Measurements from ENCODE around the gene ALG12.

DNA sequence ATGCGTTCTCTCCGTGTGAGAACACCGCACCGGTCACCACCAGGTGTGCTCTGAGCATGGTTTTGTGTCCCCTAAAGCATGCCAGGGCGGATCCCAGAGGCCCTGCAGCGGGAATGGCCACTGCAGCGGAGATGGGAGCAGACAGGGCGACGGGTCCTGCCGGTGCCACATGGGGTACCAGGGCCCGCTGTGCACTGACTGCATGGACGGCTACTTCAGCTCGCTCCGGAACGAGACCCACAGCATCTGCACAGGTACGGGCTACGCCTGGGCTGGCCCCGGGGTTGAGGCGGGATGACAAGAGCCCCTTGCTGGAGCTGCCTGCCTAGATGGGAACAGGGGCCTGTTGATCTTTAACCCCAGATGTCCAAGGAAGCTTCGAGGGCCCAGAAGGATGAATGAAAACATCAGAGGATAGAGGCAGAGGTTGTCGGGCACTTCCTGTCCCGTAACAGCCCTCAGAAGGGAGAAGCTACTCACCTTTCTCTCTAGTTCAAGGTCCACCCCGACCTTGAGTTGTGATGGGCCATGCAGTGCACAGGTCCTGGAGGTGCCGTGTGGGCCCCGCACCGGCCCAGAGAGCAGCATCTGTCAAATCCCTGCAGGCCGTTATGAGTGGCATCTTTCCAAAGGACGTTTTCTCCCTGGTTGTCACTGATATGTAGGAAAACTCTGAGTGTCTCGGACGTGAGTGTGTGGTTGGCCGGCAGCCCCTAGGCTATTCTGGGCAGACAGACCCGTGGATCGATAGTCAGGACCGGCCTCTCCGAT, 3.5 kb upstream of the ALG12 start:
- TF ChIP-seq, protein P1, sequence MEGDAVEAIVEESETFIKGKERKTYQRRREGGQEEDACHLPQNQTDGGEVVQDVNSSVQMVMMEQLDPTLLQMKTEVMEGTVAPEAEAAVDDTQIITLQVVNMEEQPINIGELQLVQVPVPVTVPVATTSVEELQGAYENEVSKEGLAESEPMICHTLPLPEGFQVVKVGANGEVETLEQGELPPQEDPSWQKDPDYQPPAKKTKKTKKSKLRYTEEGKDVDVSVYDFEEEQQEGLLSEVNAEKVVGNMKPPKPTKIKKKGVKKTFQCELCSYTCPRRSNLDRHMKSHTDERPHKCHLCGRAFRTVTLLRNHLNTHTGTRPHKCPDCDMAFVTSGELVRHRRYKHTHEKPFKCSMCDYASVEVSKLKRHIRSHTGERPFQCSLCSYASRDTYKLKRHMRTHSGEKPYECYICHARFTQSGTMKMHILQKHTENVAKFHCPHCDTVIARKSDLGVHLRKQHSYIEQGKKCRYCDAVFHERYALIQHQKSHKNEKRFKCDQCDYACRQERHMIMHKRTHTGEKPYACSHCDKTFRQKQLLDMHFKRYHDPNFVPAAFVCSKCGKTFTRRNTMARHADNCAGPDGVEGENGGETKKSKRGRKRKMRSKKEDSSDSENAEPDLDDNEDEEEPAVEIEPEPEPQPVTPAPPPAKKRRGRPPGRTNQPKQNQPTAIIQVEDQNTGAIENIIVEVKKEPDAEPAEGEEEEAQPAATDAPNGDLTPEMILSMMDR (IDR thresholded peaks at IDR 0.05) = no peak
- TF ChIP-seq EP300 (IDR thresholded peaks at IDR 0.05) (no peak), POLR2A (IDR thresholded peaks at IDR 0.05) (no peak), POLR2AphosphoS5 (IDR thresholded peaks at IDR 0.05) (no peak)
